Astrocyte (in vitro differentiated cells and primary cell): ENCODE results near the gene TXNDC17. TPM values are rescaled to one million over a fixed set of nuclear protein-coding genes. Genes with fewer than 3 reads are reported as not detected.

ENCODE experiments used
- DNase-seq: peaks from one replicate; pipeline ENCODE4 v3.0.0-alpha.2; 2010; ENCODE audit warnings: low read depth
- FAIRE-seq: peaks from 2 replicates; lab custom pipeline; 2011; peaks lifted over from hg19 to GRCh38; lab: Jason Lieb, UNC
- H2AFZ ChIP-seq: 2 replicates; pipeline ENCODE4 v1.6.0; 2012; ENCODE audit warnings: low read depth, low read length, inconsistent platforms
- H3K27ac ChIP-seq: 2 replicates; pipeline ENCODE4 v1.5.1; 2011; ENCODE audit warnings: low read depth, low read length, inconsistent platforms
- H3K27me3 ChIP-seq: 2 replicates; pipeline ENCODE4 v1.6.0; 2011; ENCODE audit warnings: low read length, inconsistent platforms; ENCODE audit not compliant: insufficient read depth
- H3K36me3 ChIP-seq: 2 replicates; pipeline ENCODE4 v1.5.1; 2011; ENCODE audit warnings: low read length, inconsistent platforms; ENCODE audit not compliant: insufficient read depth
- H3K4me1 ChIP-seq: 2 replicates; pipeline ENCODE4 v1.5.1; 2011; ENCODE audit warnings: low read length, inconsistent platforms; ENCODE audit not compliant: insufficient read depth
- H3K4me2 ChIP-seq: 2 replicates; pipeline ENCODE4 v1.6.0; 2012; ENCODE audit warnings: low read length, inconsistent platforms
- H3K4me3 ChIP-seq: 2 replicates; pipeline ENCODE4 v1.5.1; 2011; ENCODE audit warnings: low read depth, mild to moderate bottlenecking, low read length, inconsistent platforms; ENCODE audit not compliant: insufficient read depth
- H3K79me2 ChIP-seq: 2 replicates; pipeline ENCODE4 v1.6.0; 2012; ENCODE audit warnings: mild to moderate bottlenecking, low read length, inconsistent platforms; ENCODE audit not compliant: insufficient read depth
- H3K9ac ChIP-seq: 2 replicates; pipeline ENCODE4 v1.6.0; 2012; ENCODE audit warnings: mild to moderate bottlenecking, low read length, inconsistent platforms
- H3K9me3 ChIP-seq: 2 replicates; pipeline ENCODE4 v1.5.1; 2012; ENCODE audit warnings: low read depth, mild to moderate bottlenecking, low read length, inconsistent platforms; ENCODE audit not compliant: insufficient read depth
- H4K20me1 ChIP-seq: 2 replicates; pipeline ENCODE4 v1.6.0; 2012; ENCODE audit warnings: low read length, inconsistent platforms; ENCODE audit not compliant: insufficient read depth
- H3K27ac Mint-ChIP-seq: one replicate; pipeline ENCODE4 v1.8.0; 2021; ENCODE audit warnings: mild to moderate bottlenecking, mixed read lengths; ENCODE audit not compliant: unreplicated experiment
- H3K27me3 Mint-ChIP-seq: one replicate; pipeline ENCODE4 v1.8.0; 2021; ENCODE audit warnings: low read depth, mixed read lengths; ENCODE audit not compliant: unreplicated experiment
- H3K36me3 Mint-ChIP-seq: one replicate; pipeline ENCODE4 v1.8.0; 2021; ENCODE audit warnings: low read depth, mixed read lengths; ENCODE audit not compliant: unreplicated experiment
- H3K4me1 Mint-ChIP-seq: one replicate; pipeline ENCODE4 v1.8.0; 2021; ENCODE audit warnings: low read depth, mixed read lengths; ENCODE audit not compliant: unreplicated experiment
- H3K4me3 Mint-ChIP-seq: one replicate; pipeline ENCODE4 v1.8.0; 2021; ENCODE audit warnings: mild to moderate bottlenecking, moderate library complexity, mixed read lengths; ENCODE audit not compliant: unreplicated experiment
- H3K9me3 Mint-ChIP-seq: one replicate; pipeline ENCODE4 v1.8.0; 2021; ENCODE audit warnings: mild to moderate bottlenecking, mixed read lengths; ENCODE audit not compliant: unreplicated experiment
- EZH2 ChIP-seq: IDR thresholded peaks from 2 replicates; pipeline ENCODE4 v1.6.1; 2012; ENCODE audit warnings: mild to moderate bottlenecking, low read length, inconsistent platforms; ENCODE audit not compliant: insufficient read depth
- total RNA-seq: library from RNA; stranded (reverse); gene quantifications from 2 replicates; pipeline ENCODE4 v1.2.1, GENCODE V29; 2021
- TF ChIP-seq, protein P1 (sequence below): IDR thresholded peaks from 2 replicates; pipeline ENCODE4 v1.5.1; 2011; ENCODE audit warnings: low read depth, mild to moderate bottlenecking, inconsistent platforms, low read length, moderate library complexity; ENCODE audit not compliant: insufficient read depth

TXNDC17 gene
- total RNA-seq, 1 donor from 2014 or later: 158 TPM

DNA sequence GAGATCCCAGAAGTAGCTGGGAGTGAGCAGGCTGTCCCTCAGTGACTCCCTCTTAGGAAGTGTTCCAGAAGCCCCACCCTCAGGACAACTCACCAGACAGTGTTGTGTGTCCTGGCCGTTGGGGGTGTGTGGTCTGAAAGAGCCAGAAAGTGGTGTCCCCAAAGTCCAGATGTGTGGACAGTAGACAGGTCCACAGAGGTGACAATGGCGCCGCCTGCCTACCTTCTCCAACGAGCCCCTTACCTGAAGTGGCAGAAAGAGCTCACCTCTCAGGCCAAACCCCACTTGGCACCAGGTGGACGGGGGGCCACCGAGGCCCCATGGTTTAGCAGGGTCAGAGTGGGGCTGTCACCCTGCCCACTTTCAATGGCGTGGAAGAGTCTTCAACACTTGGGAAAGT, 30.6 kb downstream of the TXNDC17 start:
- FAIRE-seq (no peak), DNase-seq (no peak)
- Mint-ChIP-seq H3K36me3 (peaks cover 2% of the 10 kb centered on the region), H3K4me3 (no peak overlapping the region), H3K4me1 (peaks cover 9% of the 10 kb centered on the region), H3K27me3 (peaks cover 43% of the 10 kb centered on the region), H3K9me3 (no peaks in the 10 kb centered on the region), H3K27ac (no peak overlapping the region)
- TF ChIP-seq EZH2: no peak
- TF ChIP-seq, protein P1, sequence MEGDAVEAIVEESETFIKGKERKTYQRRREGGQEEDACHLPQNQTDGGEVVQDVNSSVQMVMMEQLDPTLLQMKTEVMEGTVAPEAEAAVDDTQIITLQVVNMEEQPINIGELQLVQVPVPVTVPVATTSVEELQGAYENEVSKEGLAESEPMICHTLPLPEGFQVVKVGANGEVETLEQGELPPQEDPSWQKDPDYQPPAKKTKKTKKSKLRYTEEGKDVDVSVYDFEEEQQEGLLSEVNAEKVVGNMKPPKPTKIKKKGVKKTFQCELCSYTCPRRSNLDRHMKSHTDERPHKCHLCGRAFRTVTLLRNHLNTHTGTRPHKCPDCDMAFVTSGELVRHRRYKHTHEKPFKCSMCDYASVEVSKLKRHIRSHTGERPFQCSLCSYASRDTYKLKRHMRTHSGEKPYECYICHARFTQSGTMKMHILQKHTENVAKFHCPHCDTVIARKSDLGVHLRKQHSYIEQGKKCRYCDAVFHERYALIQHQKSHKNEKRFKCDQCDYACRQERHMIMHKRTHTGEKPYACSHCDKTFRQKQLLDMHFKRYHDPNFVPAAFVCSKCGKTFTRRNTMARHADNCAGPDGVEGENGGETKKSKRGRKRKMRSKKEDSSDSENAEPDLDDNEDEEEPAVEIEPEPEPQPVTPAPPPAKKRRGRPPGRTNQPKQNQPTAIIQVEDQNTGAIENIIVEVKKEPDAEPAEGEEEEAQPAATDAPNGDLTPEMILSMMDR: no peak
- Histone ChIP-seq H3K4me1 (no peaks in the 10 kb centered on the region), H3K9ac (no peak overlapping the region), H3K4me3 (no peak overlapping the region), H3K9me3 (no peaks in the 10 kb centered on the region), H4K20me1 (no peaks in the 10 kb centered on the region), H3K4me2 (no peak overlapping the region), H3K79me2 (no peaks in the 10 kb centered on the region), H3K27me3 (peaks cover 18% of the 10 kb centered on the region), H3K36me3 (no peaks in the 10 kb centered on the region), H2AFZ (no peak overlapping the region), H3K27ac (no peak overlapping the region)

DNA sequence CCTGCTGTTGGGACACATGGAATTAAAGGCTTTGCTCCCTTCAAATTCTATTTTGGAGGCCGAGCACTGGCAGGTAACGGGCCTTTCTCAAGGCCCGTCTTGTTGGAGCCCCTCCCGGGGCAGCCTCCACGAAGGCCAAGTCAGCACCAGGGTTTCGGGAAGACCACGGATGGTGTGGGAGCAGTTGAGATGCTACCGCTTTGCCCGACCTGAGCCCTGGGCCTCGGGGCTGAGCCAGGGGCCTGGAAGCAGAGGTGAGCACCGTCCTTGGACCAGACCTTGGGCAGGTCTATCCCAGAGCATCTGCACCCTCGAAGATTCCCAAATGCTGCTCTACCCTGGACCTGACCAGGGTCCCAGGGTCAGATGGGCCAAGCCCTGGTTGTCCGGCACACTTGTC, 33.7 kb downstream of the TXNDC17 start:
- no peaks in the 10 kb centered on the region for H4K20me1 ChIP-seq
- no peaks in the 10 kb centered on the region for H3K79me2 ChIP-seq
- H3K36me3 Mint-ChIP-seq: peaks cover 2% of the 10 kb centered on the region
- no peaks in the 10 kb centered on the region for H3K9me3 Mint-ChIP-seq
- DNase-seq (no peak), FAIRE-seq (no peak)
- H3K27me3 Mint-ChIP-seq: peaks cover 30% of the 10 kb centered on the region
- H3K36me3 ChIP-seq: no peaks in the 10 kb centered on the region
- H3K4me3 Mint-ChIP-seq: no peak overlapping the region
- H3K27ac ChIP-seq: no peak overlapping the region
- H3K4me1 Mint-ChIP-seq: peaks cover 16% of the 10 kb centered on the region
- TF ChIP-seq EZH2: no peak
- TF ChIP-seq, protein P1: no peak
- H3K4me1 ChIP-seq: no peaks in the 10 kb centered on the region
- no peaks in the 10 kb centered on the region for H3K9me3 ChIP-seq
- H3K9ac ChIP-seq: no peak overlapping the region
- H3K4me2 ChIP-seq: no peak overlapping the region
- peaks cover 18% of the 10 kb centered on the region for H3K27me3 ChIP-seq
- H3K4me3 ChIP-seq: no peak overlapping the region
- H3K27ac Mint-ChIP-seq: no peak overlapping the region
- H2AFZ ChIP-seq: no peak overlapping the region

- Histone ChIP-seq H3K9ac (no peak overlapping the region), H3K4me3 (no peak overlapping the region), H2AFZ (no peak overlapping the region), H3K27ac (no peak overlapping the region), H3K9me3 (no peaks in the 10 kb centered on the region), H3K4me2 (no peak overlapping the region), H3K79me2 (no peaks in the 10 kb centered on the region), H3K36me3 (no peaks in the 10 kb centered on the region), H3K27me3 (peaks cover 16% of the 10 kb centered on the region), H4K20me1 (no peaks in the 10 kb centered on the region), H3K4me1 (no peaks in the 10 kb centered on the region)
- peaks cover 2% of the 10 kb centered on the region for H3K36me3 Mint-ChIP-seq
- DNase-seq (no peak), FAIRE-seq (no peak)
- H3K4me1 Mint-ChIP-seq: peaks cover 18% of the 10 kb centered on the region
- TF ChIP-seq, protein P1: no peak
- TF ChIP-seq EZH2: no peak
- H3K27ac Mint-ChIP-seq: no peak overlapping the region
- H3K27me3 Mint-ChIP-seq: peaks cover 30% of the 10 kb centered on the region
- no peak overlapping the region for H3K4me3 Mint-ChIP-seq
- no peaks in the 10 kb centered on the region for H3K9me3 Mint-ChIP-seq
Observed at GRCh38 chr17:6675201-6675825, 34.5 kb downstream of the TXNDC17 start.
